GM12891 (cell line): ENCODE measurements around the gene HDAC5.

Experiments used
- PAX5 ChIP-seq: IDR thresholded peaks from 2 replicates; pipeline ENCODE4 v1.6.1; 2011; ENCODE audit warnings: low read length, moderate library complexity, mild to moderate bottlenecking; ENCODE audit not compliant: insufficient read depth, severe bottlenecking
- POLR2A ChIP-seq: IDR thresholded peaks from 2 replicates; pipeline ENCODE4 v1.6.1; 2011; ENCODE audit warnings: low read depth, low read length, control low read depth
- POLR2AphosphoS5 ChIP-seq: IDR thresholded peaks from 2 replicates; pipeline ENCODE4 v1.6.1; 2011; ENCODE audit warnings: low read depth, low read length, control low read depth
- SPI1 ChIP-seq: IDR thresholded peaks from 2 replicates; pipeline ENCODE4 v1.6.1; 2011; ENCODE audit warnings: low read depth, low read length, control low read depth
- TAF1 ChIP-seq: IDR thresholded peaks from 2 replicates; pipeline ENCODE4 v1.6.1; 2011; ENCODE audit warnings: low read depth, low read length, control low read depth

DNA sequence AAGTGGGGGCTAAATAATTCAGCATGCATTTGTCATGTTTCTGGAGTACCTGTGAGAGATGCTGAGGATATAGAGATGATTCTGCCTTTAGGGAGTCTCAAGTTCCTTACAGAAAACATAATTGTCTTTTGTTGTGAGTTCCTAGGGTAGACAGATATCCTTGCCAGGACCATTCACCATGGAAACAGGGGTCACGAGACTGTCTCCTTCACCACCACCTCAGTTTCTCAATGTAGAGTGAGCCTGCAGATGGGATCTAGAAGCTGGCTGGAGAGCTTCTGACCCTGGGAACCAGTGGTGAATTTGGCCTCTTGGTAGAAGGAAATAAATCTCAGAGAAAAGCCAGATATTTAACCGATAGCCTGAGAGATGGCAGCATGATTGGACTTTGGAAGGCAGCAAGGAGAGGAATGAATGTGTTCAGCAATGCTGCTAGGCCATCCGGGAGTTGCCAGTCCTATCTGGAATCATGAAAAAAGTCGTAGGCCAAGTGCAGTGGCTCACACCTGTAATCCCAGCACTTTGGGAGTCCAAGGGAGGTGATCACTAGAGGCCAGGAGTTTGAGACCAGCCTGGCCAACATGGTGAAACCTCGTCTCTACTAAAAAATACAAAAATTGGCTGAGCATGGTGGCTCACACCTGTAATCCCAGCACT is 7.4 kb upstream of the HDAC5 start:
- TF ChIP-seq POLR2A: no peak
- no peak for TF ChIP-seq TAF1
- no peak for TF ChIP-seq POLR2AphosphoS5
- no peak for TF ChIP-seq SPI1
- TF ChIP-seq PAX5: no peak
